Spleen (tissue), 11 donors: ENCODE results near the gene LPCAT2. TPM values are rescaled to one million over a fixed set of nuclear protein-coding genes. Genes with fewer than 3 reads are reported as not detected.

Experiments used
- DNase-seq: peaks from one replicate; pipeline ENCODE4 v3.0.0-alpha.2; 2020
- H3K27ac ChIP-seq, 8 donors: fragments of 200-600 bp; sonication (generic) in 7 of 8; 1 replicate in 4 of 8; 2 replicates in 4 of 8; pipeline versions ENCODE4 v1.5.0 to v1.8.0; 2016 to 2021; ENCODE audit warnings: inconsistent platforms in 4 of 8, mild to moderate bottlenecking in 4 of 8, moderate library complexity in 1 of 8
- H3K27me3 ChIP-seq, 7 donors: fragments of 200-600 bp; sonication (generic) in 6 of 7; replicated peaks in 1 of 7; 1 replicate in 4 of 7; 2 replicates in 3 of 7; pipeline versions ENCODE4 v1.5.0 to v1.8.0; 2016 to 2021; ENCODE audit warnings: inconsistent platforms in 3 of 7, mild to moderate bottlenecking in 1 of 7
- H3K36me3 ChIP-seq, 6 donors: fragments of 200-600 bp; sonication (generic) in 5 of 6; 1 replicate in 4 of 6; 2 replicates in 2 of 6; pipeline versions ENCODE4 v1.5.0 to v1.8.0; 2016 to 2021; ENCODE audit warnings: inconsistent platforms in 2 of 6
- H3K4me1 ChIP-seq, 6 donors: fragments of 200-600 bp; sonication (generic) in 5 of 6; 1 replicate in 3 of 6; 2 replicates in 3 of 6; pipeline versions ENCODE4 v1.5.0 to v1.8.0; 2016 to 2021; ENCODE audit warnings: inconsistent platforms in 3 of 6
- H3K4me3 ChIP-seq, 8 donors: fragments of 200-600 bp; sonication (generic) in 7 of 8; 1 replicate in 4 of 8; 2 replicates in 4 of 8; pipeline versions ENCODE4 v1.5.0 to v1.8.0; 2016 to 2021; ENCODE audit warnings: inconsistent platforms in 4 of 8, mild to moderate bottlenecking in 4 of 8, moderate library complexity in 2 of 8
- H3K9me3 ChIP-seq, 8 donors: fragments of 200-600 bp; sonication (generic) in 7 of 8; 1 replicate in 4 of 8; 2 replicates in 4 of 8; pipeline versions ENCODE4 v1.5.0 to v1.8.0; 2016 to 2021; ENCODE audit warnings: inconsistent platforms in 4 of 8
- CTCF ChIP-seq, 11 experiments: fragments of 200-600 bp in 7 of 11; fragments of 450-650 bp in 4 of 11; sonication (generic) in 4 of 11; IDR thresholded peaks in 8 of 11; conservative IDR thresholded peaks in 3 of 11; 1 replicate in 7 of 11; 2 replicates in 4 of 11; pipeline versions ENCODE4 v1.4.0 to v1.8.0; 2016 to 2021; ENCODE audit warnings: antibody characterized with exemption in 11 of 11, inconsistent platforms in 4 of 11, mild to moderate bottlenecking in 1 of 11
- POLR2A ChIP-seq, 3 donors: fragments of 450-650 bp; IDR thresholded peaks; one replicate each; pipeline ENCODE4 v1.5.1; 2017; ENCODE audit warnings: antibody characterized with exemption in 3 of 3, mild to moderate bottlenecking in 1 of 3
- POLR2AphosphoS5 ChIP-seq, 3 donors: sonication (generic); formaldehyde crosslinking; IDR thresholded peaks; one replicate each; pipeline ENCODE4 v1.5.1; 2017; ENCODE audit warnings: antibody characterized with exemption in 3 of 3
- whole genome bisulfite sequencing, 5 donors: extraction: QIAGEN DNeasy Blood & Tissue Kit in 3 of 5; methylation state at CpG; one replicate each; pipeline versions ENCODE4 v1.1.5 to v1.1.7; 2013 to 2018; 5-methylcytosine and 5-hydroxymethylcytosine counted together
- intact Hi-C: fragments of 100-400 bp; cut with DNase I; formaldehyde crosslinking; loops from one replicate; pipeline ENCODE4 v1.15.0; 2023; ENCODE audit warnings: low total_unique reads
- polyA plus RNA-seq, 3 donors: library from polyadenylated mRNA; stranded (reverse); fragments of 200-250 nt; gene quantifications; one replicate each; pipeline ENCODE4 v1.2.1, GENCODE V29; 2013
- total RNA-seq, 7 donors: library from RNA; depleted of rRNA in 3 of 7; stranded (reverse); fragments of >200 nt in 3 of 7; fragmentation: NEBNext Ultra II Directional in 4 of 7; extraction: Animal tissue kit (Norgen Biotek cat#: 25700) in 4 of 7; gene quantifications; one replicate each; pipeline versions ENCODE4 v1.1.0 to v1.2.1, GENCODE V29; 2016 to 2021
- donor health status: healthy with polysubstance abuse.
- donor health status: DM: no; HTN: no; CAD: no; lungs with moderate emphysema.
- donor health status: DM: no; HTN: no; CAD: no.
- donor health status: Bipolar disorder and iron deficiency.
- donor health status: healthy.
- donor health status: DM: no; HTN: no; CAD: no.
- donor health status: DM: yes; HTN: yes; CAD: no.

LPCAT2 gene
- total and polyA plus RNA-seq, 10 donors: 3.4 to 44.3 (median 31.1) TPM

- Histone ChIP-seq H3K27me3 (peaks cover 0 to 6% (median 0%) of the 10 kb centered on the region in 7 donors), H3K4me3 (no peak overlapping the region), H3K4me1 (peaks cover 0 to 39% (median 20%) of the 10 kb centered on the region in 6 donors), H3K9me3 (no peaks in the 10 kb centered on the region), H3K27ac (no peak overlapping the region), H3K36me3 (peaks cover 0 to 28% (median 0%) of the 10 kb centered on the region in 6 donors)
- no peak for TF ChIP-seq CTCF (IDR thresholded peaks at IDR 0.05 in 8 of 11, conservative IDR thresholded peaks at IDR 0.05 in 3 of 11)
- TF ChIP-seq POLR2AphosphoS5 (IDR thresholded peaks at IDR 0.05): no peak
- no peak for TF ChIP-seq POLR2A (IDR thresholded peaks at IDR 0.05)
- WGBS, 5 donors: 88 to 96% (median 93%) methylated on average over 3 to 5 of the region's 5 CpGs
- intact Hi-C loops: no loop called here
- DNase-seq: no peak
These were observed 11.3 kb upstream of the LPCAT2 start for GRCh38 chr16:55497558-55497957.

GRCh38 chr16:55498101-55498500, 10.8 kb upstream of the LPCAT2 start:
- H3K27ac ChIP-seq: no peak overlapping the region
- peaks cover 0 to 43% (median 23%) of the 10 kb centered on the region in 6 donors for H3K4me1 ChIP-seq
- no peak for DNase-seq
- 79 to 85% (median 84%) methylated on average over 6 of the region's 6 CpGs for WGBS, 5 donors
- H3K27me3 ChIP-seq: peaks cover 0 to 6% (median 0%) of the 10 kb centered on the region in 7 donors
- TF ChIP-seq CTCF (IDR thresholded peaks at IDR 0.05 in 8 of 11, conservative IDR thresholded peaks at IDR 0.05 in 3 of 11): no peak
- TF ChIP-seq POLR2AphosphoS5 (IDR thresholded peaks at IDR 0.05): no peak
- TF ChIP-seq POLR2A (IDR thresholded peaks at IDR 0.05): no peak
- intact Hi-C loops: no loop called here
- H3K9me3 ChIP-seq: no peaks in the 10 kb centered on the region
- no peak overlapping the region for H3K4me3 ChIP-seq
- peaks cover 0 to 28% (median 0%) of the 10 kb centered on the region in 6 donors for H3K36me3 ChIP-seq

- H3K9me3 ChIP-seq: no peaks in the 10 kb centered on the region
- peaks cover 0 to 6% (median 0%) of the 10 kb centered on the region in 7 donors for H3K27me3 ChIP-seq
- intact Hi-C loops: no loop called here
- DNase-seq: no peak
- H3K4me1 ChIP-seq: peaks cover 0 to 48% (median 23%) of the 10 kb centered on the region in 6 donors
- peak overlapping the region in 2 of 8 donors; percentile 31 to 40 for H3K27ac ChIP-seq
- no peak overlapping the region for H3K4me3 ChIP-seq
- WGBS, 5 donors: 52 to 74% (median 65%) methylated on average over 3 of the region's 3 CpGs
- H3K36me3 ChIP-seq: peaks cover 0 to 21% (median 0%) of the 10 kb centered on the region in 6 donors
- no peak for TF ChIP-seq POLR2AphosphoS5 (IDR thresholded peaks at IDR 0.05)
- no peak for TF ChIP-seq POLR2A (IDR thresholded peaks at IDR 0.05)
- TF ChIP-seq CTCF (IDR thresholded peaks at IDR 0.05 in 8 of 11, conservative IDR thresholded peaks at IDR 0.05 in 3 of 11): no peak
These were observed 9.6 kb upstream of the LPCAT2 start for GRCh38 chr16:55499281-55499680.

GRCh38 chr16:55499951-55500529, 8.8 kb upstream of the LPCAT2 start:
- H3K9me3 ChIP-seq: no peaks in the 10 kb centered on the region
- WGBS, 5 donors: 17 to 47% (median 35%) methylated on average over 8 to 10 of the region's 10 CpGs
- H3K27me3 ChIP-seq: peaks cover 0 to 6% (median 0%) of the 10 kb centered on the region in 7 donors
- intact Hi-C loops: no loop called here
- peaks cover 0 to 22% (median 0%) of the 10 kb centered on the region in 6 donors for H3K36me3 ChIP-seq
- no peak overlapping the region for H3K4me3 ChIP-seq
- no peak for TF ChIP-seq POLR2A (IDR thresholded peaks at IDR 0.05)
- TF ChIP-seq CTCF (IDR thresholded peaks at IDR 0.05 in 8 of 11, conservative IDR thresholded peaks at IDR 0.05 in 3 of 11): no peak
- TF ChIP-seq POLR2AphosphoS5 (IDR thresholded peaks at IDR 0.05): no peak
- no peak for DNase-seq
- H3K4me1 ChIP-seq: peaks cover 0 to 47% (median 23%) of the 10 kb centered on the region in 6 donors
- H3K27ac ChIP-seq: peak overlapping the region in 3 of 8 donors; percentile 27 to 40 (median 31)
